CD4-positive, alpha-beta memory T cell (primary cell): Measurements from ENCODE around the gene LCP2. TPM values are rescaled to one million over a fixed set of nuclear protein-coding genes. Genes with fewer than 3 reads are reported as not detected.
A peak's percentile ranks its signal among the peaks of the same experiment; 100 is the strongest.
"Not testable (repeated sequence)": the region's sequence is repeated elsewhere in the genome, so short reads cannot be mapped to it uniquely, and the experiment has no call there.

Experiments used
- CTCF ChIA-PET: fragments of 350-600 bp; sonication (Branson Sonifier 250); formaldehyde crosslinking; loops from one replicate; lab custom pipeline; 2021; ENCODE audit warnings: inconsistent platforms; ENCODE audit not compliant: partially characterized antibody; lab: Charles Lee
- POLR2A ChIA-PET: fragments of 350-600 bp; sonication (Branson Sonifier 250); formaldehyde crosslinking; loops from one replicate; lab custom pipeline; 2021; ENCODE audit not compliant: partially characterized antibody; lab: Charles Lee
- DNase-seq, 5 donors: peaks; one replicate each; pipeline versions ENCODE4 v3.0.0 to v3.0.0-alpha.2; 2020 to 2022; ENCODE audit warnings: mixed read lengths in 1 of 5
- H3K27ac ChIP-seq: one replicate; pipeline ENCODE4 v1.7.0; 2013; ENCODE audit warnings: low read depth, low read length
- H3K27me3 ChIP-seq: 2 replicates; pipeline ENCODE4 v1.7.0; 2013; ENCODE audit warnings: mild to moderate bottlenecking, low read length, moderate library complexity; ENCODE audit not compliant: insufficient read depth
- H3K36me3 ChIP-seq: 2 replicates; pipeline ENCODE4 v1.7.0; 2013; ENCODE audit warnings: mild to moderate bottlenecking, low read length, moderate library complexity; ENCODE audit not compliant: insufficient read depth
- H3K4me1 ChIP-seq: 2 replicates; pipeline ENCODE4 v1.7.0; 2013; ENCODE audit warnings: mild to moderate bottlenecking, low read length, moderate library complexity; ENCODE audit not compliant: insufficient read depth
- H3K4me3 ChIP-seq, 2 donors: one replicate each; pipeline ENCODE4 v1.7.0; 2013; ENCODE audit warnings: low read length in 2 of 2, mild to moderate bottlenecking in 1 of 2
- H3K9me3 ChIP-seq, 2 donors: one replicate each; pipeline ENCODE4 v1.7.0; 2013; ENCODE audit warnings: low read length in 2 of 2, control low read depth in 1 of 2; ENCODE audit not compliant: control insufficient read depth in 1 of 2
- H3K27ac Mint-ChIP-seq, 7 donors: one replicate each; pipeline ENCODE4 v1.8.0; 2020 to 2021; ENCODE audit warnings: mixed read lengths in 7 of 7, mild to moderate bottlenecking in 6 of 7, inconsistent platforms in 3 of 7, moderate library complexity in 3 of 7
- H3K27me3 Mint-ChIP-seq, 2 donors: one replicate each; pipeline ENCODE4 v1.8.0; 2020 to 2021; ENCODE audit warnings: mixed read lengths in 2 of 2
- H3K36me3 Mint-ChIP-seq, 2 donors: one replicate each; pipeline ENCODE4 v1.8.0; 2020 to 2021; ENCODE audit warnings: mixed read lengths in 2 of 2, inconsistent platforms in 1 of 2, mild to moderate bottlenecking in 1 of 2
- H3K4me1 Mint-ChIP-seq, 4 donors: one replicate each; pipeline ENCODE4 v1.8.0; 2020 to 2021; ENCODE audit warnings: mixed read lengths in 4 of 4, mild to moderate bottlenecking in 1 of 4
- H3K4me3 Mint-ChIP-seq, 8 donors: one replicate each; pipeline ENCODE4 v1.8.0; 2020 to 2021; ENCODE audit warnings: mixed read lengths in 8 of 8, mild to moderate bottlenecking in 7 of 8, moderate library complexity in 6 of 8, inconsistent platforms in 3 of 8
- H3K9me3 Mint-ChIP-seq, 8 donors: one replicate each; pipeline ENCODE4 v1.8.0; 2020 to 2021; ENCODE audit warnings: mixed read lengths in 8 of 8, mild to moderate bottlenecking in 5 of 8, inconsistent platforms in 3 of 8, moderate library complexity in 1 of 8
- intact Hi-C: fragments of 100-400 bp; cut with micrococcal nuclease; formaldehyde crosslinking; loops from one replicate; pipeline ENCODE4 v1.15.1; 2023
- polyA plus RNA-seq, 2 donors: library from polyadenylated mRNA; unstranded; fragments of 300-500 nt; fragmentation: Illumina TruSeq; gene quantifications; one replicate each; pipeline ENCODE4 v1.2.3, GENCODE V29; 2021
- total RNA-seq, 2 experiments: library from RNA; stranded (reverse); gene quantifications; one replicate each; pipeline ENCODE4 v1.2.3, GENCODE V29; 2021

The LCP2 gene
- total and polyA plus RNA-seq, 4 experiments from 2014 or later, result 117 to 318 (median 275) TPM

DNA sequence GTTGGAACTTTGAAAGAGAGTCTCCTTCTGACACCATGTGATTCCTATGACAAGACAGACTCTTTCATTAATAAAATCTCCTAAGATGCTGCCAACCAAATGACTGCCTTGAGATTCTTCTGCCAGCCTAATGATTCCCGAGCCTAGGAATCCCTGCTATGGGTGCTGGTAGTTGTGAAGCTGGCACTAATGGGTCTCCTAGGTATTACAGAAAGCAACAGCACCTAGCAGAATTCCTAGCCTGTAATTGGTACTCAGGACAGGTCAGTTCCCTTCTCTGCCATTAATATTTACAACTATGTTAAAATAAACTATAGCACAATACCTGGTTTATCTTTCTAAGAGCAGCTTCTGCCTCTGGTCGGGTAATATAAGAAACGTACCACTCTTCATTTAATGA, 45.5 kb downstream of the LCP2 start:
- H3K36me3 ChIP-seq, result peaks cover 92% of the 10 kb centered on the region
- no peak overlapping the region for H3K4me3 ChIP-seq
- no peak for DNase-seq
- Mint-ChIP-seq H3K27me3 (no peaks in the 10 kb centered on the region), H3K36me3 (peaks cover 90% of the 10 kb centered on the region in 2 donors), H3K4me3 (no peak overlapping the region), H3K27ac (peak overlapping the region in 2 of 7 donors; percentile 32 to 57), H3K9me3 (peaks cover 0 to 1% (median 0%) of the 10 kb centered on the region in 8 donors), H3K4me1 (peaks cover 22 to 50% (median 37%) of the 10 kb centered on the region in 4 donors)
- ChIA-PET POLR2A (interaction anchor here (0.8 to 4.7 kb wide), 5 partner anchors 10 to 45 kb away, joined by 3 to 34 read pairs (median 12); partner anchors contain the start of gene LCP2), CTCF (interaction anchor here (1.2 to 2.7 kb wide), 2 partner anchors 14 to 41 kb away, joined by 3 to 19 read pairs; no protein-coding TSS in a partner anchor)
- no peak overlapping the region for H3K27ac ChIP-seq
- peaks cover 51% of the 10 kb centered on the region for H3K4me1 ChIP-seq
- H3K27me3 ChIP-seq, result no peaks in the 10 kb centered on the region
- no peaks in the 10 kb centered on the region for H3K9me3 ChIP-seq
- intact Hi-C loops, result no loop called here

DNA sequence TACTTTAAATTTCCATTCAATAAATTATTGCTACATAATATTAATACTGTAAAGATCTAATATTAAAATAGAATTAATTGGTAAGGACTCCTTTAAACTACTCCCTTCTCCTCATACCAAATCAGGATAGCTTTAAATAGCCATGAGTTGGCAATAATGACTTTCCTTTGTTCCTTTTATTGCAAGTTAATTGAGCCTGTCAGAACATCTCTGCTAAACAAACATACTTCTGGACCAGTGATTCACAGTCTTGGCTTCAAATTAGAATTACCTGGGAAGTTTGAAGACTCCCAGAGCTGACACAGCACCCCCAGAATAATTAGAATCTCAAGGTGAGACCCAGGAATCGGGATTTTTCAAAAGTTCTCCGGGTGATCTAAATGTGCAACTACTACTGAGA, 46.1 kb downstream of the LCP2 start:
- H3K27ac Mint-ChIP-seq, result no peak overlapping the region
- H3K36me3 Mint-ChIP-seq, result peaks cover 90% of the 10 kb centered on the region in 2 donors
- Histone ChIP-seq H3K4me1 (peaks cover 49% of the 10 kb centered on the region), H3K36me3 (peaks cover 92% of the 10 kb centered on the region), H3K9me3 (no peaks in the 10 kb centered on the region), H3K4me3 (no peak overlapping the region), H3K27me3 (no peaks in the 10 kb centered on the region), H3K27ac (no peak overlapping the region)
- H3K9me3 Mint-ChIP-seq, result peaks cover 0 to 1% (median 0%) of the 10 kb centered on the region in 8 donors
- ChIA-PET POLR2A (interaction anchor here (0.8 to 4.7 kb wide), 5 partner anchors 11 to 62 kb away, joined by 3 to 34 read pairs (median 6); partner anchors contain the start of gene LCP2), CTCF (interaction anchor here (1.2 to 2.7 kb wide), 4 partner anchors 15 to 87 kb away, joined by 3 to 19 read pairs (median 5); no protein-coding TSS in a partner anchor)
- intact Hi-C loops, result no loop called here
- DNase-seq, result no peak
- no peak overlapping the region for H3K4me3 Mint-ChIP-seq
- H3K4me1 Mint-ChIP-seq, result peaks cover 21 to 46% (median 33%) of the 10 kb centered on the region in 4 donors
- no peaks in the 10 kb centered on the region for H3K27me3 Mint-ChIP-seq

DNA sequence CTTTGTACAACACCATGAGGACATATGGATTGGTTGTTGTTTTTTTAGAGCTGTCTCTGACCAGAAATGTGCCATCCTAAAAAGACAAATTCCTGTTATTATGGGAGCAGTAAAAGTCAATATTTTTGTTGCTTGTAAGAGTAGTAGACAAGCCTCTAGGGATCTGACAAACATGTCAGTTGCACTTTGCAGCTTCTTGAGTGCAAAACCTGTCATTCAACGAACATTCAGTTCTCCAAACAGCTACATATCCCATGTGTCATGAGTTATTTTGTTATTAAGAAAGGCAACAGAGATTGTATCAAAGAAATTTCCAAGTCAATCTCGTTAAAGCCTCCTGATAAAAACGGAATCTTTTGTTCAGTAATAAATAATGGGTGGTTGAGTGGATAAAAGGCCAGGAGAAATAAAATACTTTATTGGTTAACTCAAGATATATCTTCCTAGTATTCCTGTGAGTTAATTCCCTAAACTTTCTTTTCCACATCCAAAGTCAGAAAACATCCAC, 46.7 kb downstream of the LCP2 start:
- peaks cover 0 to 5% (median under 1%) of the 10 kb centered on the region in 8 donors for H3K9me3 Mint-ChIP-seq
- intact Hi-C loops, result no loop called here

DNA sequence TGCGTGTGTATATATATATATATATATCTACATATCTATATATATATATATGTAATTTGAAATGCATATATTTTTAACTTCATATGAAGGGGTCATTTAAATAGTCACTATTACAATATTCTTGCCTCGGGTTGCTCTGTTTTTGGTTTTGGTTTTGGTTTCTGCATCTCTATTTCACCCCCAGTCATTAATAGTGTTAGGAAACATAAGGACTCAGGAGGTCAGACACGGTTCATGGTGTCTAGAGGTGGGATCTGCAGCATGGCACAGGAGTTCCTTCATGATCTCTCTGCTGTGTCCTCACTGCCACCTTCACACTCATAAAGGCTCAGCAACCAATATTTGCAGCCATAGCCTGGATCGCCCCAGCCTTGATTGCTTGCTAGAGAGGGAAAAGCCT, 48.2 kb downstream of the LCP2 start:
- H3K27me3 Mint-ChIP-seq, result no peaks in the 10 kb centered on the region
- H3K4me3 Mint-ChIP-seq, result no peak overlapping the region
- Histone ChIP-seq H3K27ac (no peak overlapping the region), H3K9me3 (no peaks in the 10 kb centered on the region), H3K36me3 (peaks cover 75% of the 10 kb centered on the region), H3K27me3 (no peaks in the 10 kb centered on the region), H3K4me1 (peaks cover 28% of the 10 kb centered on the region), H3K4me3 (no peak overlapping the region)
- H3K36me3 Mint-ChIP-seq, result peaks cover 82 to 83% of the 10 kb centered on the region in 2 donors
- ChIA-PET CTCF (interaction anchor here (1.0 to 1.5 kb wide), 3 partner anchors 18 to 89 kb away, joined by 4 to 5 read pairs (median 4); no protein-coding TSS in a partner anchor), POLR2A (interaction anchor here (0.8 to 4.7 kb wide), 4 partner anchors 13 to 84 kb away, joined by 3 to 34 read pairs (median 3); no protein-coding TSS in a partner anchor)
- no peak for DNase-seq
- peaks cover 11 to 29% (median 17%) of the 10 kb centered on the region in 4 donors for H3K4me1 Mint-ChIP-seq
- peaks cover 0 to 9% (median 4%) of the 10 kb centered on the region in 8 donors for H3K9me3 Mint-ChIP-seq
- H3K27ac Mint-ChIP-seq, result peak overlapping the region in 3 of 7 donors; percentile 13 to 61 (median 34)
- intact Hi-C loops, result no loop called here

More for the DNA sequence above, 46.7 kb downstream of the LCP2 start:
- Histone ChIP-seq H3K27ac (no peak overlapping the region), H3K4me3 (no peak overlapping the region), H3K36me3 (peaks cover 90% of the 10 kb centered on the region), H3K4me1 (peaks cover 43% of the 10 kb centered on the region), H3K27me3 (no peaks in the 10 kb centered on the region), H3K9me3 (no peaks in the 10 kb centered on the region)
- Mint-ChIP-seq H3K27me3 (no peaks in the 10 kb centered on the region), H3K4me1 (peaks cover 16 to 44% (median 27%) of the 10 kb centered on the region in 4 donors), H3K27ac (peak overlapping the region in 1 of 7 donors; percentile 22), H3K4me3 (no peak overlapping the region), H3K36me3 (peaks cover 89 to 90% of the 10 kb centered on the region in 2 donors)
- ChIA-PET CTCF (interaction anchor here (1.2 to 1.7 kb wide), 3 partner anchors 24 to 88 kb away, joined by 3 to 7 read pairs (median 3); no protein-coding TSS in a partner anchor), POLR2A (interaction anchor here (1.0 to 4.7 kb wide), 4 partner anchors 11 to 63 kb away, joined by 3 to 34 read pairs (median 9); partner anchors contain the start of gene LCP2)
- DNase-seq, result no peak

DNA sequence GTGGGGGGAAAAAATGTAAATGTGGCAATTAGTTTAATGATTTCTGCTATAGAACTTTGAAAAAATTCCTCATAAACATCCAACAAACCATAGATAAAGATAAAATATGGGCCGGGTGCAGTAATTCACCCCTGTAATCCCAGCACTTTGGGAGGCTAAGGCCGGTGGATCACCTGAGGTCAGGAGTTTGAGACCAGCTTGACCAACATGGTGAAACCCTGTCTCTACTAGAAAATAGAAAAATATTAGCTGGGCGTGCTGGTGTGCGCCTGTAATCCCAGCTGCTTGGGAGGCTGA, 48.7 kb downstream of the LCP2 start:
- not testable (repeated sequence) for H3K9me3 Mint-ChIP-seq
- CTCF ChIA-PET, result interaction anchor here (1.3 to 1.5 kb wide), 2 partner anchors 19 to 90 kb away, joined by 4 to 5 read pairs; no protein-coding TSS in a partner anchor

DNA sequence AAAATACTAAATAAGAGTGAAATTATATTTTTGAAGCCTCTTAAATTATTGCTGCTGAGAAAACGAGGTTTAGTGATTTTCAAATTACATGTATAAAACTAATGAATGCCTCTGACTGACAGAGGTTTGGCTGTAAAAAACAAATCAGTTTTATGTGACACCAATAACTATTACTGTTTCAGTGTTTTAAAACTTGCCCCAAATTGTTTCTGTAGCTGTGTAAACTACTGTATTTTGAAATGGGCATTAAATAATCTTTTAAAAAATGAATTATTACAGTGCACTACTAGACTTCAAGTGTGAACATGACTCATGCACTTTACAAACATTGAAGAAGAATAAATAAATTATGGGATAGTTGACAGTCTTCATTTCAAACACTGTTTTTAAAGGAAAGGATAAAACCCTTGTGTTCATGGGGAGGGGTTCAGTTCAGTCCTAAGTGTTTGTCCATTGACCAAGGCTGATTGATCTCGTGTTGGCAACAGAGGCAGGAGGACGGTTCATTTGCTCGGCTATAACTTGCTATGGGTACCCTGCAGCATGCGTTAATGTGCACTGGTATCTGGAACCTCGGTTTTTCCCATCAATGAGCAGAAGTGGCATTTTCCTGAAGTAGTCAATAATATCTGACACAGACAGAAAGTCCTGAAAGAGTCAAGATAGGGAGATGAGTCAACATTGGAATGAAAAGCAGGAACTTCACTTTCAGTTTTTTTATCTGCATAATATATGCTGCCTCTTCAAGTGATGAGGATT, 49.2 kb downstream of the LCP2 start:
- Histone ChIP-seq H3K36me3 (peaks cover 70% of the 10 kb centered on the region), H3K9me3 (no peaks in the 10 kb centered on the region), H3K27ac (no peak overlapping the region), H3K4me1 (peaks cover 18% of the 10 kb centered on the region), H3K4me3 (no peak overlapping the region), H3K27me3 (no peaks in the 10 kb centered on the region)
- Mint-ChIP-seq H3K9me3 (peaks cover 0 to 9% (median 4%) of the 10 kb centered on the region in 8 donors), H3K27me3 (no peaks in the 10 kb centered on the region), H3K4me3 (no peak overlapping the region), H3K4me1 (peaks cover 4 to 19% (median 8%) of the 10 kb centered on the region in 4 donors), H3K27ac (peak overlapping the region in 1 of 7 donors; percentile 37), H3K36me3 (peaks cover 72 to 73% of the 10 kb centered on the region in 2 donors)
- intact Hi-C loops, result no loop called here
- ChIA-PET POLR2A (interaction anchor here (1.0 to 1.9 kb wide), 3 partner anchors 10 to 31 kb away, joined by 3 to 11 read pairs (median 4); no protein-coding TSS in a partner anchor), CTCF (interaction anchor here (0.8 to 1.3 kb wide), 2 partner anchors 90 to 91 kb away, joined by 3 to 5 read pairs; no protein-coding TSS in a partner anchor)
- DNase-seq, result no peak

More for the DNA sequence above, 48.7 kb downstream of the LCP2 start:
- intact Hi-C loops, H3K4me3 Mint-ChIP-seq, H3K27me3 Mint-ChIP-seq, DNase-seq, H3K27ac ChIP-seq, H3K27me3 ChIP-seq, H3K4me3 ChIP-seq, H3K9me3 ChIP-seq: not testable (repeated sequence)
- Mint-ChIP-seq H3K27ac (peak overlapping the region in 1 of 7 donors; percentile 37), H3K36me3 (peaks cover 77 to 78% of the 10 kb centered on the region in 2 donors), H3K4me1 (peaks cover 6 to 24% (median 12%) of the 10 kb centered on the region in 4 donors)
- Histone ChIP-seq H3K36me3 (peaks cover 75% of the 10 kb centered on the region), H3K4me1 (peaks cover 23% of the 10 kb centered on the region)
- POLR2A ChIA-PET, result interaction anchor here (1.1 to 4.7 kb wide), 2 partner anchors 13 to 18 kb away, joined by 3 to 34 read pairs; no protein-coding TSS in a partner anchor
